K562 (cell line): Measurements from ENCODE around the gene OXSR1. TPM values are rescaled to one million over a fixed set of nuclear protein-coding genes. Genes with fewer than 3 reads are reported as not detected.

Source experiments
- ATAC-seq: fragments of 200-7000 bp; cut with Tn5 transposase; 3 replicates; pipeline ENCODE4 v1.9.1; 2020; ENCODE audit warnings: moderate library complexity
- BruUV-seq: library from RNA; stranded (reverse); fragments of 400-500 nt; replicated peaks from 2 replicates; lab custom pipeline; 2021; lab: Mats Ljungman, UMichigan
- CTCF ChIA-PET: fragments of 300-600 bp; formaldehyde crosslinking; extraction: SDS; loops from one replicate; lab custom pipeline; 2021; ENCODE audit warnings: low intra/inter-chr PET ratio; lab: Yijun Ruan, JAX
- POLR2A ChIA-PET: fragments of 300-600, 350-650 bp; sonication (Branson Sonifier 250); formaldehyde crosslinking; extraction: SDS; loops from one replicate; lab custom pipeline; 2021; ENCODE audit warnings: antibody characterized with exemption, inconsistent platforms; lab: Yijun Ruan, JAX
- DNase-seq, 4 experiments: peaks; one replicate each; pipeline versions ENCODE4 v3.0.0 to v3.0.0-alpha.2; 2011 to 2018; ENCODE audit warnings: low spot score in 3 of 4, mixed read lengths in 3 of 4; ENCODE audit errors: extremely low read depth in 1 of 4
- FAIRE-seq: peaks from 2 replicates; lab custom pipeline; 2011; peaks lifted over from hg19 to GRCh38; lab: Jason Lieb, UNC
- H2AFZ ChIP-seq: 2 replicates; pipeline ENCODE4 v1.6.0; 2011; ENCODE audit warnings: low read depth, low read length, control low read depth, inconsistent platforms
- H3K27ac ChIP-seq: fragments of 200-600 bp; 3 replicates; pipeline ENCODE4 v1.8.0; 2011; ENCODE audit warnings: low read depth, mild to moderate bottlenecking, control low read depth, inconsistent platforms, low read length, moderate library complexity, mixed read lengths; ENCODE audit errors: extremely low read depth
- H3K27me3 ChIP-seq, 2 experiments: fragments of 300-600 bp in 1 of 2; 2 replicates in 1 of 2; 3 replicates in 1 of 2; pipeline versions ENCODE4 v1.6.0 to v1.8.0; 2011; ENCODE audit warnings: inconsistent platforms in 2 of 2, low read length in 2 of 2, mild to moderate bottlenecking in 1 of 2, mixed read lengths in 1 of 2, moderate library complexity in 1 of 2; ENCODE audit not compliant: control insufficient read depth in 2 of 2, insufficient read depth in 2 of 2
- H3K36me3 ChIP-seq: fragments of 300-600 bp; 3 replicates; pipeline ENCODE4 v1.8.0; 2011; ENCODE audit warnings: mild to moderate bottlenecking, low read length, inconsistent platforms; ENCODE audit not compliant: control insufficient read depth, insufficient read depth
- H3K4me1 ChIP-seq, 2 experiments: fragments of 200-600 bp in 1 of 2; replicated peaks in 1 of 2; 2 replicates in 1 of 2; 3 replicates in 1 of 2; pipeline versions ENCODE4 v1.5.1 to v1.8.0; 2011; ENCODE audit warnings: inconsistent platforms in 2 of 2, low read length in 2 of 2, mild to moderate bottlenecking in 1 of 2, mixed read lengths in 1 of 2, moderate library complexity in 1 of 2; ENCODE audit not compliant: control insufficient read depth in 2 of 2, insufficient read depth in 2 of 2
- H3K4me2 ChIP-seq: 2 replicates; pipeline ENCODE4 v1.6.1; 2011; ENCODE audit warnings: low read length, control low read depth, inconsistent platforms, mixed read lengths; ENCODE audit not compliant: insufficient read depth
- H3K4me3 ChIP-seq: fragments of 200-600 bp; sonication (generic), shearing (Covaris generic); 2 replicates; pipeline ENCODE4 v1.5.1; 2016; ENCODE audit warnings: control low read depth, inconsistent platforms
- H3K79me2 ChIP-seq: fragments of 200-600 bp; 3 replicates; pipeline ENCODE4 v1.8.0; 2011; ENCODE audit warnings: low read length, inconsistent platforms; ENCODE audit not compliant: control insufficient read depth, insufficient read depth
- H3K9ac ChIP-seq, 2 experiments: 2 replicates each; pipeline versions ENCODE4 v1.6.0 to v1.6.1; 2011; ENCODE audit warnings: low read depth in 2 of 2, low read length in 2 of 2, control low read depth in 1 of 2, inconsistent platforms in 1 of 2, mild to moderate bottlenecking in 1 of 2, mixed read lengths in 1 of 2; ENCODE audit not compliant: insufficient read depth in 1 of 2
- H3K9me1 ChIP-seq: one replicate; pipeline ENCODE4 v1.6.0; 2011; ENCODE audit warnings: inconsistent platforms, mild to moderate bottlenecking, low read length, moderate library complexity; ENCODE audit not compliant: control insufficient read depth, insufficient read depth
- H3K9me3 ChIP-seq: replicated peaks from 2 replicates; pipeline ENCODE4 v1.5.1; 2011; ENCODE audit warnings: low read depth, low read length, inconsistent platforms; ENCODE audit not compliant: control insufficient read depth, insufficient read depth
- H4K20me1 ChIP-seq: replicated peaks from 2 replicates; pipeline ENCODE4 v1.6.1; 2011; ENCODE audit warnings: low read length, inconsistent platforms, mixed read lengths; ENCODE audit not compliant: control insufficient read depth, insufficient read depth
- PKNOX1 ChIP-seq: fragments of 450-650 bp; IDR thresholded peaks from 2 replicates; pipeline ENCODE4 v1.6.1; 2016
- POLR3A ChIP-seq: IDR thresholded peaks from 2 replicates; pipeline ENCODE4 v1.6.1; 2011; ENCODE audit warnings: borderline replicate concordance, mild to moderate bottlenecking, moderate library complexity; ENCODE audit not compliant: insufficient read length, insufficient read depth; ENCODE audit errors: extremely low read depth
- ZBTB7A ChIP-seq: IDR thresholded peaks from 2 replicates; pipeline ENCODE4 v1.6.1; 2011; ENCODE audit warnings: low read depth, mild to moderate bottlenecking, low read length, moderate library complexity, borderline replicate concordance; ENCODE audit not compliant: control insufficient read depth
- ZNF217 ChIP-seq: sonication (generic); formaldehyde crosslinking; IDR thresholded peaks from 2 replicates; pipeline ENCODE4 v1.8.0; 2022; ENCODE audit warnings: mild to moderate bottlenecking, missing genetic modification reagents
- ZNF263 ChIP-seq: sonication (generic); formaldehyde crosslinking; IDR thresholded peaks from 2 replicates; pipeline ENCODE4 v1.8.0; 2022; ENCODE audit warnings: mild to moderate bottlenecking, missing genetic modification reagents, borderline replicate concordance
- WGBS: fragments of 100-300 bp; shearing (Covaris generic); methylation state at CpG from one replicate; pipeline ENCODE4 v1.1.6; 2016; ENCODE audit warnings: low coverage, mixed read lengths; ENCODE audit not compliant: insufficient coverage; ENCODE audit errors: missing lambda C conversion rate; 5-methylcytosine and 5-hydroxymethylcytosine counted together
- in situ Hi-C: fragments of 300-500 bp; cut with MboI; formaldehyde crosslinking; loops from 4 replicates; pipeline ENCODE4 v1.15.0; 2018; ENCODE audit warnings: inconsistent platforms, mixed read lengths
- intact Hi-C: fragments of 100-400 bp; cut with micrococcal nuclease; formaldehyde crosslinking; loops from 2 replicates; pipeline ENCODE4 v1.14.2; 2022
- polyA plus RNA-seq, 8 experiments: library from polyadenylated mRNA; depleted of rRNA in 4 of 8; stranded (reverse) in 5 of 8; unstranded in 3 of 8; fragments of >200 nt; fragmentation: Nextera tagmentation in 2 of 8; fragmentation: Illumina TruSeq in 1 of 8; extraction: Ambion mirVana in 2 of 8; extraction: Trizol in 1 of 8; gene quantifications; 2 replicates each; pipeline versions ENCODE4 v1.2.1 to v1.2.3, GENCODE V29; 2011 to 2014; ENCODE audit warnings: inconsistent platforms in 1 of 8, missing spikeins in 1 of 8
- total RNA-seq, 7 experiments: library from RNA; depleted of rRNA in 6 of 7; stranded (reverse); fragments of >200 nt in 6 of 7; fragmentation: Illumina TruSeq in 2 of 7; extraction: Trizol in 2 of 7; gene quantifications; 2 replicates each; pipeline versions ENCODE4 v1.2.1 to v1.2.3, GENCODE V29; 2011 to 2021; ENCODE audit warnings: low replicate concordance in 1 of 7

The OXSR1 gene
- total and polyA plus RNA-seq, 9 of the 15 experiments (the other 6 are each of a cell fraction or from before 2014, with no cell fraction given) = 15.7 to 87.6 (median 48.7) TPM

GRCh38 chr3:38210141-38210757 is 44.9 kb downstream of the OXSR1 start:
- TF ChIP-seq PKNOX1 (no peak), ZBTB7A (no peak), ZNF217 (no peak), ZNF263 (CRISPR knock-in tag) (no peak), POLR3A (no peak)
- ChIA-PET CTCF (no interaction called here), POLR2A (interaction anchor here (0.7 to 1.6 kb wide), 5 partner anchors 9 to 47 kb away, joined by 4 to 7 read pairs (median 4); no protein-coding TSS in a partner anchor)
- in situ Hi-C loops (no loop called here), intact Hi-C loops (no loop called here)
- no peaks in the 10 kb centered on the region for H3K9me1 ChIP-seq
- H4K20me1 ChIP-seq = peaks cover 4% of the 10 kb centered on the region; the same call in 1 of the 2 replicates
- H2AFZ ChIP-seq = no peak overlapping the region
- no peak overlapping the region for H3K4me3 ChIP-seq
- H3K4me1 ChIP-seq = no peaks in the 10 kb centered on the region
- H3K79me2 ChIP-seq = peaks cover 69% of the 10 kb centered on the region
- no peaks in the 10 kb centered on the region for H3K9me3 ChIP-seq
- H3K4me2 ChIP-seq = no peak overlapping the region
- BruUV-seq = no TSS peak
- WGBS = 86% methylated on average over 2 of the region's 2 CpGs
- FAIRE-seq = no peak
- H3K36me3 ChIP-seq = peaks cover 24% of the 10 kb centered on the region
- H3K9ac ChIP-seq = no peak overlapping the region
- no peak overlapping the region for H3K27ac ChIP-seq
- no peaks in the 10 kb centered on the region for H3K27me3 ChIP-seq
- no peak for ATAC-seq
- no peak for DNase-seq
